ENCODE results near the gene ZNF202. TPM values are rescaled to one million over a fixed set of nuclear protein-coding genes. Genes with fewer than 3 reads are reported as not detected.
"Not testable (repeated sequence)": the region's sequence is repeated elsewhere in the genome, so short reads cannot be mapped to it uniquely, and the experiment has no call there.

ZNF202 gene
- total and polyA plus RNA-seq, 3 donors from 2014 or later = 24.4 to 30.7 (median 25.5) TPM

GRCh38 chr11:123718469-123718868 lies 23.0 kb downstream of the ZNF202 start:
- Histone ChIP-seq H3K4me3 (no peak overlapping the region), H3K9me3 (no peaks in the 10 kb centered on the region), H3K27me3 (no peaks in the 10 kb centered on the region), H3K27ac (no peak overlapping the region), H3K36me3 (ENCODE audit: low read depth, missing control alignments) (no peaks in the 10 kb centered on the region), H3K4me1 (peaks cover 7% of the 10 kb centered on the region)
- TF ChIP-seq POLR2A (IDR thresholded peaks at IDR 0.05) (no peak), CTCF (IDR thresholded peaks at IDR 0.05) (no peak)
- 93 to 96% methylated on average over 4 of the region's 4 CpGs for WGBS, 2 donors
- DNase-seq = no peak
- intact Hi-C loops (cut with DNase I; ENCODE audit: low total_unique reads) = no loop called here

GRCh38 chr11:123718063-123718462 lies 23.4 kb downstream of the ZNF202 start:
- peaks cover 7% of the 10 kb centered on the region for H3K4me1 ChIP-seq
- no peak for TF ChIP-seq POLR2A (IDR thresholded peaks at IDR 0.05)
- no peak for TF ChIP-seq CTCF (IDR thresholded peaks at IDR 0.05)
- H3K36me3 ChIP-seq (ENCODE audit: low read depth, missing control alignments) = no peaks in the 10 kb centered on the region
- DNase-seq = no peak
- no peaks in the 10 kb centered on the region for H3K27me3 ChIP-seq
- H3K9me3 ChIP-seq = no peaks in the 10 kb centered on the region
- WGBS, 2 donors = 70 to 76% methylated on average over 2 of the region's 2 CpGs
- H3K4me3 ChIP-seq = no peak overlapping the region
- intact Hi-C loops (cut with DNase I; ENCODE audit: low total_unique reads) = no loop called here
- H3K27ac ChIP-seq = no peak overlapping the region

- 82 to 85% methylated on average over 3 of the region's 3 CpGs for WGBS, 2 donors
Measured at GRCh38 chr11:123712627-123713026, 28.8 kb downstream of the ZNF202 start.

GRCh38 chr11:123707606-123708205 lies 33.8 kb downstream of the ZNF202 start:
- no peaks in the 10 kb centered on the region for H3K36me3 ChIP-seq (ENCODE audit: low read depth, missing control alignments)
- H3K9me3 ChIP-seq = no peaks in the 10 kb centered on the region
- DNase-seq = peak; percentile 74
- H3K4me1 ChIP-seq = no peaks in the 10 kb centered on the region
- H3K27ac ChIP-seq = no peak overlapping the region
- intact Hi-C loops (cut with DNase I; ENCODE audit: low total_unique reads) = loop anchor here (5.0 kb wide), 1 partner anchor 125 kb away; no protein-coding TSS in a partner anchor
- 31 to 36% methylated on average over 8 of the region's 8 CpGs for WGBS, 2 donors
- H3K4me3 ChIP-seq = no peak overlapping the region
- TF ChIP-seq POLR2A (IDR thresholded peaks at IDR 0.05) (no peak), CTCF (IDR thresholded peaks at IDR 0.05) (peak; percentile 49 to 60 (median 53))
- H3K27me3 ChIP-seq = no peaks in the 10 kb centered on the region

More at GRCh38 chr11:123712627-123713026, 28.8 kb downstream of the ZNF202 start:
- H3K4me3 ChIP-seq; H3K36me3 ChIP-seq (ENCODE audit: low read depth, missing control alignments); H3K27me3 ChIP-seq; DNase-seq; intact Hi-C loops (cut with DNase I; ENCODE audit: low total_unique reads); H3K4me1 ChIP-seq; H3K27ac ChIP-seq; H3K9me3 ChIP-seq: not testable (repeated sequence)

- H3K9me3 ChIP-seq = no peaks in the 10 kb centered on the region
- no peak for TF ChIP-seq CTCF (IDR thresholded peaks at IDR 0.05)
- no peak for TF ChIP-seq POLR2A (IDR thresholded peaks at IDR 0.05)
- no peaks in the 10 kb centered on the region for H3K4me1 ChIP-seq
- no peak overlapping the region for H3K27ac ChIP-seq
- intact Hi-C loops (cut with DNase I; ENCODE audit: low total_unique reads) = loop anchor here (5.0 kb wide), 1 partner anchor 125 kb away; no protein-coding TSS in a partner anchor
- no peak for DNase-seq
- no peaks in the 10 kb centered on the region for H3K27me3 ChIP-seq
- H3K36me3 ChIP-seq (ENCODE audit: low read depth, missing control alignments) = no peaks in the 10 kb centered on the region
- H3K4me3 ChIP-seq = no peak overlapping the region
- WGBS, 2 donors = 88 to 92% methylated on average over 3 of the region's 3 CpGs
Measured at GRCh38 chr11:123707206-123707605, 34.3 kb downstream of the ZNF202 start.

All from testis (tissue), 3 donors.